H9 (cell line): ENCODE measurements around the gene PSMG2. TPM values are rescaled to one million over a fixed set of nuclear protein-coding genes. Genes with fewer than 3 reads are reported as not detected.

Source experiments
- DNase-seq: peaks from one replicate; pipeline ENCODE4 v3.0.0-alpha.2; 2017
- H2AFZ ChIP-seq: one replicate; pipeline ENCODE4 v1.6.1; 2013; ENCODE audit warnings: mild to moderate bottlenecking, low read length, control low read depth, moderate library complexity
- H2AK5ac ChIP-seq: 2 replicates; pipeline ENCODE4 v1.6.1; 2013; ENCODE audit warnings: low read length, control low read depth, mixed read lengths; ENCODE audit not compliant: insufficient read length
- H2BK120ac ChIP-seq: one replicate; pipeline ENCODE4 v1.6.1; 2013; ENCODE audit warnings: low read depth, mild to moderate bottlenecking, low read length, control low read depth, inconsistent platforms; ENCODE audit not compliant: poor library complexity, severe bottlenecking
- H2BK12ac ChIP-seq: 2 replicates; pipeline ENCODE4 v1.6.1; 2013; ENCODE audit warnings: low read length, control low read depth, mixed read lengths, low read depth; ENCODE audit not compliant: insufficient read length
- H2BK15ac ChIP-seq: 2 replicates; pipeline ENCODE4 v1.6.1; 2013; ENCODE audit warnings: low read depth, low read length, control low read depth
- H2BK20ac ChIP-seq: one replicate; pipeline ENCODE4 v1.6.1; 2013; ENCODE audit warnings: low read depth, mild to moderate bottlenecking, low read length, control low read depth, inconsistent platforms; ENCODE audit not compliant: poor library complexity, severe bottlenecking
- H2BK5ac ChIP-seq: 2 replicates; pipeline ENCODE4 v1.6.1; 2013; ENCODE audit warnings: low read length, control low read depth, mixed read lengths; ENCODE audit not compliant: insufficient read length
- H3K14ac ChIP-seq: 2 replicates; pipeline ENCODE4 v1.6.1; 2013; ENCODE audit warnings: low read length, control low read depth; ENCODE audit not compliant: insufficient read depth
- H3K18ac ChIP-seq: 2 replicates; pipeline ENCODE4 v1.6.1; 2013; ENCODE audit warnings: low read depth, mild to moderate bottlenecking, mixed read lengths, low read length, control low read depth; ENCODE audit not compliant: insufficient read length
- H3K23ac ChIP-seq: 2 replicates; pipeline ENCODE4 v1.6.1; 2013; ENCODE audit warnings: low read length, control low read depth, mixed read lengths, low read depth; ENCODE audit not compliant: insufficient read length
- H3K23me2 ChIP-seq: 2 replicates; pipeline ENCODE4 v1.6.1; 2013; ENCODE audit warnings: low read depth, mild to moderate bottlenecking, mixed read lengths, low read length, control low read depth; ENCODE audit not compliant: insufficient read length, poor library complexity, severe bottlenecking
- H3K27ac ChIP-seq: 2 replicates; pipeline ENCODE4 v1.5.1; 2013; ENCODE audit warnings: low read length, control low read depth, mixed read lengths, low read depth; ENCODE audit not compliant: insufficient read length
- H3K27me3 ChIP-seq: 2 replicates; pipeline ENCODE4 v1.6.1; 2013; ENCODE audit warnings: low read length, control low read depth, inconsistent platforms; ENCODE audit not compliant: insufficient read depth
- H3K4ac ChIP-seq: 2 replicates; pipeline ENCODE4 v1.6.1; 2013; ENCODE audit warnings: low read depth, mild to moderate bottlenecking, control low read depth, inconsistent platforms, low read length, moderate library complexity
- H3K4me1 ChIP-seq: 2 replicates; pipeline ENCODE4 v1.6.1; 2013; ENCODE audit warnings: low read length, control low read depth, inconsistent platforms; ENCODE audit not compliant: insufficient read depth
- H3K4me2 ChIP-seq: 2 replicates; pipeline ENCODE4 v1.6.1; 2013; ENCODE audit warnings: low read length, control low read depth, mixed read lengths; ENCODE audit not compliant: insufficient read length, insufficient read depth
- H3K56ac ChIP-seq: 2 replicates; pipeline ENCODE4 v1.6.1; 2013; ENCODE audit warnings: low read depth, mild to moderate bottlenecking, mixed read lengths, low read length, control low read depth; ENCODE audit not compliant: insufficient read length
- H3K79me1 ChIP-seq: 2 replicates; pipeline ENCODE4 v1.6.1; 2013; ENCODE audit warnings: low read depth, mild to moderate bottlenecking, moderate library complexity, low read length, control low read depth, inconsistent platforms; ENCODE audit not compliant: insufficient read depth, poor library complexity, severe bottlenecking
- H3K79me2 ChIP-seq: 2 replicates; pipeline ENCODE4 v1.6.1; 2013; ENCODE audit warnings: low read length, control low read depth, inconsistent platforms; ENCODE audit not compliant: insufficient read depth
- H3K9ac ChIP-seq: 2 replicates; pipeline ENCODE4 v1.6.1; 2013; ENCODE audit warnings: low read length, control low read depth, mixed read lengths; ENCODE audit not compliant: insufficient read length; ENCODE audit errors: extremely low read depth
- H3K9me3 ChIP-seq: one replicate; pipeline ENCODE4 v1.6.1; 2013; ENCODE audit warnings: low read depth, low read length, inconsistent platforms; ENCODE audit not compliant: control insufficient read depth
- H3T11ph ChIP-seq: one replicate; pipeline ENCODE4 v1.6.1; 2013; ENCODE audit warnings: mild to moderate bottlenecking, low read length, control low read depth, inconsistent platforms
- H4K20me1 ChIP-seq: one replicate; pipeline ENCODE4 v1.6.1; 2013; ENCODE audit not compliant: control insufficient read depth, insufficient read length, insufficient read depth
- H4K5ac ChIP-seq: 2 replicates; pipeline ENCODE4 v1.6.1; 2013; ENCODE audit warnings: low read depth, mild to moderate bottlenecking, mixed read lengths, low read length, control low read depth; ENCODE audit not compliant: insufficient read length
- H4K8ac ChIP-seq: replicated peaks from 2 replicates; pipeline ENCODE4 v1.6.1; 2013; ENCODE audit warnings: low read length, control low read depth, mixed read lengths, low read depth; ENCODE audit not compliant: insufficient read length
- H4K91ac ChIP-seq: 2 replicates; pipeline ENCODE4 v1.6.1; 2013; ENCODE audit warnings: low read depth, mild to moderate bottlenecking, moderate library complexity, mixed read lengths, low read length, control low read depth; ENCODE audit not compliant: insufficient read length
- H3K27ac Mint-ChIP-seq, 3 experiments: 2 replicates in 2 of 3; 3 replicates in 1 of 3; pipeline ENCODE4 v1.8.0; 2020 to 2021; ENCODE audit warnings: mixed read lengths in 3 of 3, mild to moderate bottlenecking in 1 of 3, moderate library complexity in 1 of 3
- H3K27me3 Mint-ChIP-seq: 2 replicates; pipeline ENCODE4 v1.8.0; 2021; ENCODE audit warnings: low read depth, mild to moderate bottlenecking, moderate library complexity, mixed read lengths
- H3K36me3 Mint-ChIP-seq, 3 experiments: 2 replicates in 2 of 3; 3 replicates in 1 of 3; pipeline ENCODE4 v1.8.0; 2020 to 2021; ENCODE audit warnings: low read depth in 3 of 3, mixed read lengths in 3 of 3; ENCODE audit not compliant: insufficient read depth in 1 of 3
- H3K4me1 Mint-ChIP-seq, 2 experiments: 2 replicates each; pipeline ENCODE4 v1.8.0; 2020; ENCODE audit warnings: mixed read lengths in 2 of 2
- H3K4me3 Mint-ChIP-seq, 2 experiments: 2 replicates in 1 of 2; 3 replicates in 1 of 2; pipeline ENCODE4 v1.8.0; 2020 to 2021; ENCODE audit warnings: mild to moderate bottlenecking in 2 of 2, mixed read lengths in 2 of 2, moderate library complexity in 1 of 2
- H3K9me3 Mint-ChIP-seq, 2 experiments: 2 replicates in 1 of 2; 3 replicates in 1 of 2; pipeline ENCODE4 v1.8.0; 2020; ENCODE audit warnings: mild to moderate bottlenecking in 2 of 2, mixed read lengths in 2 of 2, moderate library complexity in 1 of 2
- CTCF ChIP-seq: fragments of 200-600 bp; sonication (generic); conservative IDR thresholded peaks from 3 replicates; pipeline ENCODE4 v1.8.0; 2021; ENCODE audit warnings: antibody characterized with exemption, mild to moderate bottlenecking
- WGBS: extraction: QIAGEN DNeasy Blood & Tissue Kit; methylation state at CpG from one replicate; pipeline ENCODE4 v1.1.7; 2013; ENCODE audit warnings: missing lambda C conversion rate, low lambda C conversion rate, mixed read lengths; ENCODE audit not compliant: insufficient read length; ENCODE audit errors: extremely low coverage; 5-methylcytosine and 5-hydroxymethylcytosine counted together
- total RNA-seq: library from RNA; stranded (reverse); gene quantifications from 2 replicates; pipeline ENCODE4 v1.2.1, GENCODE V29; 2021

The PSMG2 gene
- total RNA-seq, 1 experiment from 2014 or later = 72.2 TPM

GRCh38 chr18:12711446-12711845, 8.6 kb downstream of the PSMG2 start:
- Histone ChIP-seq H3K4me1 (no peaks in the 10 kb centered on the region; the same call in 1 of the 2 replicates), H2AFZ (no peak overlapping the region), H4K20me1 (no peaks in the 10 kb centered on the region), H3T11ph (no peak overlapping the region), H3K4me2 (no peak overlapping the region), H2BK120ac (no peak overlapping the region), H4K5ac (no peak overlapping the region), H4K8ac (no peak overlapping the region), H3K56ac (no peak overlapping the region), H3K4ac (no peak overlapping the region), H3K14ac (no peak overlapping the region), H3K23me2 (no peaks in the 10 kb centered on the region), H2BK20ac (no peak overlapping the region), H3K9me3 (no peaks in the 10 kb centered on the region), H3K27me3 (no peaks in the 10 kb centered on the region), H2BK15ac (no peak overlapping the region), H2BK5ac (no peak overlapping the region), H2AK5ac (no peak overlapping the region), H3K79me1 (no peaks in the 10 kb centered on the region), H4K91ac (no peak overlapping the region), H3K18ac (no peak overlapping the region), H2BK12ac (no peak overlapping the region), H3K27ac (no peak overlapping the region), H3K9ac (no peak overlapping the region), H3K79me2 (no peaks in the 10 kb centered on the region), H3K23ac (no peak overlapping the region)
- peak overlapping the region in 1 of 3 experiments; percentile 62; a peak in 1 of 7 replicates for H3K27ac Mint-ChIP-seq
- no peak for DNase-seq
- H3K36me3 Mint-ChIP-seq = peaks cover 33 to 62% (median 47%) of the 10 kb centered on the region in 3 experiments
- peaks cover 10 to 12% of the 10 kb centered on the region in 2 experiments for H3K4me1 Mint-ChIP-seq
- H3K4me3 Mint-ChIP-seq = no peak overlapping the region
- no peaks in the 10 kb centered on the region for H3K9me3 Mint-ChIP-seq
- no CpG with 5 or more reads among the region's 5 CpGs for WGBS
- no peak for TF ChIP-seq CTCF
- no peaks in the 10 kb centered on the region for H3K27me3 Mint-ChIP-seq
